ENCODE data around the gene ZBTB2.

DNA sequence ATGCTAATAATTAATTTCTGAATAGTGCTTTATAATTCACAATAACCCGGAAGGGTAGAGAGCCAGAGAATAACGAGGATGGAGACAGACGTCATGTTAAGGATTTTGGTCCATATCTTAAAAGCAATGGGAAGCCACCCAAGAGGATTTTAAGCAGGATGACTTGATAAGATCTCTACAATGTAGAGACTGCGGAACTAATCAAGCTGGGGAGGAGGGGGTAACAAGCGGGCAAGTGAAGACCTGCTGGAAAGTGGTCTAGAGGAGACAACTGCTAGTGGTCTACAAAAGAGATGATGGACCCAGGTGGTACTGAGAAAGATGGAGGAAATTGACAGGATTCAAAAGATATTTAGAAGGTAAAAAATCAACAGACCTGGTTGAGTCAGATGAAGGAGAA, 7.2 kb downstream of the ZBTB2 start:
- TF ChIP-seq SMAD4 (CRISPR knock-in tag; IDR thresholded peaks at IDR 0.05) (no peak), ATF1 (CRISPR knock-in tag; IDR thresholded peaks at IDR 0.05) (no peak), ZBTB21 (CRISPR knock-in tag; IDR thresholded peaks at IDR 0.05; ENCODE audit: borderline replicate concordance) (no peak), MAX (CRISPR knock-in tag; IDR thresholded peaks at IDR 0.05) (no peak), USF2 (CRISPR knock-in tag; IDR thresholded peaks at IDR 0.05) (no peak), ZNF281 (CRISPR knock-in tag; IDR thresholded peaks at IDR 0.05) (no peak), NR3C1 (CRISPR knock-in tag; conservative IDR thresholded peaks at IDR 0.05; ENCODE audit: low read depth) (no peak), FOXK1 (CRISPR knock-in tag; IDR thresholded peaks at IDR 0.05) (no peak)
- TF ChIP-seq, protein P1, sequence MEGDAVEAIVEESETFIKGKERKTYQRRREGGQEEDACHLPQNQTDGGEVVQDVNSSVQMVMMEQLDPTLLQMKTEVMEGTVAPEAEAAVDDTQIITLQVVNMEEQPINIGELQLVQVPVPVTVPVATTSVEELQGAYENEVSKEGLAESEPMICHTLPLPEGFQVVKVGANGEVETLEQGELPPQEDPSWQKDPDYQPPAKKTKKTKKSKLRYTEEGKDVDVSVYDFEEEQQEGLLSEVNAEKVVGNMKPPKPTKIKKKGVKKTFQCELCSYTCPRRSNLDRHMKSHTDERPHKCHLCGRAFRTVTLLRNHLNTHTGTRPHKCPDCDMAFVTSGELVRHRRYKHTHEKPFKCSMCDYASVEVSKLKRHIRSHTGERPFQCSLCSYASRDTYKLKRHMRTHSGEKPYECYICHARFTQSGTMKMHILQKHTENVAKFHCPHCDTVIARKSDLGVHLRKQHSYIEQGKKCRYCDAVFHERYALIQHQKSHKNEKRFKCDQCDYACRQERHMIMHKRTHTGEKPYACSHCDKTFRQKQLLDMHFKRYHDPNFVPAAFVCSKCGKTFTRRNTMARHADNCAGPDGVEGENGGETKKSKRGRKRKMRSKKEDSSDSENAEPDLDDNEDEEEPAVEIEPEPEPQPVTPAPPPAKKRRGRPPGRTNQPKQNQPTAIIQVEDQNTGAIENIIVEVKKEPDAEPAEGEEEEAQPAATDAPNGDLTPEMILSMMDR (IDR thresholded peaks at IDR 0.05), result no peak
